DOHH2 (cell line): ENCODE measurements around the gene UBA7.

ENCODE experiments used
- EZH2phosphoT487 ChIP-seq: fragments of 200-600 bp; sonication (generic); IDR thresholded peaks from 2 replicates; pipeline ENCODE4 v1.6.1; 2017; ENCODE audit warnings: borderline replicate concordance, mild to moderate bottlenecking, antibody characterized with exemption, low read length, moderate library complexity, mixed read lengths
- TF ChIP-seq, protein P1 (sequence below): fragments of 200-600 bp; sonication (generic); IDR thresholded peaks from one replicate; pipeline ENCODE4 v1.5.1; 2014; ENCODE audit warnings: antibody characterized with exemption, mild to moderate bottlenecking, low read depth, low read length; ENCODE audit not compliant: poor library complexity, severe bottlenecking

DNA sequence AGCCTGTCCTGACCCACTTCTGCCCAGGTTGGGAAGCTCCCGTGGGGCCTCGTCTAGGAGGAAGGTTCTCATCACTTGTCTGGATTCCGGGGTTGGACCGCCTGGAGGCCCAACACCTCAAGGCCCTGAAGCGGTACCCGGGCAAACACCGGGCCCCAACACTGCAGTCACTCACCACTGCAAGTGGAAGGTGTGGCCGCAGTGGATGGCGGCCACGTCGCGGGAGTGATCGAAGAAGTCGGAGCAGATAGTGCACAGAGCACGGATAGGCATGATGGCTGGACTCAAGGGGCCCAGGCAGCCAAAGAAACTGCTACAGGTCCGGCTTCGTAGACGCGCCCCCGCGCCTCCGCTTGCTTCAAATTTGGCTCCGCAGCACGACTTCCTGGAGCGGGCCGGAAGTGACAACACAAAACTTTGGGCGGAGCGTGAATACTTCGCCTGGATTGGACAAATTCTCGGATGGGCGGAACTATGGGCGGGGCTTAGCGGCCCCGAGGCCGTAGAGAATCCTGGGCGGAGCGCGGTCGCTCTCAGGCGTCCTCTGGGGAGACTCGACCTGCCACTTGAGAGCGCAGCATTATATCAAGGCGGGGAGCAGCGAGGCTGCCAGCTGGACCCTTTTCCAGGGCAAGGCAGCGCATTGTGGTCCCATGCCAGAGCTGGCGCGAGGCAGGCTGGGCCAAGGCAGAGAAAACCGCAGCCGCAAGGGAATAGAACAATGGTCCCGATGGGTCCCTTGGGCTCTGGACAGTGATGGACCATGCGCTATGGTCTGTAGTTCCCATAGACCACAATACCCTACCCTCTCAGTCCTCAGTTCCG, 42.6 kb upstream of the UBA7 start, which contains the start of gene TRAIP:
- TF ChIP-seq, protein P1, sequence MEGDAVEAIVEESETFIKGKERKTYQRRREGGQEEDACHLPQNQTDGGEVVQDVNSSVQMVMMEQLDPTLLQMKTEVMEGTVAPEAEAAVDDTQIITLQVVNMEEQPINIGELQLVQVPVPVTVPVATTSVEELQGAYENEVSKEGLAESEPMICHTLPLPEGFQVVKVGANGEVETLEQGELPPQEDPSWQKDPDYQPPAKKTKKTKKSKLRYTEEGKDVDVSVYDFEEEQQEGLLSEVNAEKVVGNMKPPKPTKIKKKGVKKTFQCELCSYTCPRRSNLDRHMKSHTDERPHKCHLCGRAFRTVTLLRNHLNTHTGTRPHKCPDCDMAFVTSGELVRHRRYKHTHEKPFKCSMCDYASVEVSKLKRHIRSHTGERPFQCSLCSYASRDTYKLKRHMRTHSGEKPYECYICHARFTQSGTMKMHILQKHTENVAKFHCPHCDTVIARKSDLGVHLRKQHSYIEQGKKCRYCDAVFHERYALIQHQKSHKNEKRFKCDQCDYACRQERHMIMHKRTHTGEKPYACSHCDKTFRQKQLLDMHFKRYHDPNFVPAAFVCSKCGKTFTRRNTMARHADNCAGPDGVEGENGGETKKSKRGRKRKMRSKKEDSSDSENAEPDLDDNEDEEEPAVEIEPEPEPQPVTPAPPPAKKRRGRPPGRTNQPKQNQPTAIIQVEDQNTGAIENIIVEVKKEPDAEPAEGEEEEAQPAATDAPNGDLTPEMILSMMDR, result no peak
- TF ChIP-seq EZH2phosphoT487, result no peak
